ENCODE results near the gene AIP. TPM values are rescaled to one million over a fixed set of nuclear protein-coding genes. Genes with fewer than 3 reads are reported as not detected.

The AIP gene
- total and polyA plus RNA-seq, 2 donors (not counting 3 experiments of a cell fraction or from before 2014, with no cell fraction given), result 46.3 to 114 TPM

DNA sequence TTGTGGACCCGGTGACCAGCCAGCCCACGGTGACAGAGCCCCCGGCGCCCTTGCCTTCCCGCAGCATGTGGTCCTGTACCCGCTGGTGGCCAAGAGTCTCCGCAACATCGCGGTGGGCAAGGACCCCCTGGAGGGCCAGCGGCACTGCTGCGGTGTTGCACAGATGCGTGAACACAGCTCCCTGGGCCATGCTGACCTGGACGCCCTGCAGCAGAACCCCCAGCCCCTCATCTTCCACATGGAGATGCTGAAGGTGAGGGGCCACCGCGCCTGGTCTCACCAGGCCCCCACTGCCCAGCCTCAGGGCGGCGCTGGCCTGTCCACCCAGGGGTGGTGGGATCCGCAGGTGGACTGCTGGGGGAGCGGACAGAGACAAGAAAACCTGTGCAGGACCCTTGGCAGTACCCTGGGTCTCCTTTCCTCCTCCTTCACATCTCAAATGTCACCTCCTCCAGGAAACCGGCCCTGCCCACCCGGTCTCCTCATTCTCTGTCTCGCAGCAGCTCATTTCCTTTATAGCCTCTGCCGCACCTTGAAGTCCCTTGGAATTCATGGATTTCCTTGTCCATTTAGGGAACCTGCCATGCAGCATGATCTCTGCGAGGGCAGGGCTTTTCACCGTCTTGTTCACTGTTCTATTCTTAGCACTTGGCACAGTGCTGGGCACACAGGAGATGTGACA lies 6.5 kb downstream of the AIP start:
- dilution Hi-C loops (cut with MboI; ENCODE audit: extremely low pct_ligation_motif_present, low sequenced_read_pairs), result no loop called here
- intact Hi-C loops (cut with micrococcal nuclease), result no loop called here
- ChIA-PET POLR2A (no interaction called here), CTCF (no interaction called here)
- Histone ChIP-seq H3K27ac (ENCODE audit: insufficient read depth, low read depth, low read length) (no peak overlapping the region), H3K9ac (replicated peaks; ENCODE audit: extremely low read depth, insufficient read depth, low read length) (no peak overlapping the region), H3K9me3 (replicated peaks; ENCODE audit: control insufficient read depth, insufficient read depth, low read length) (no peaks in the 10 kb centered on the region), H2AFZ (ENCODE audit: low read depth, low read length) (no peak overlapping the region), H3K4me2 (ENCODE audit: insufficient read depth, low read length) (no peak overlapping the region), H3K9me1 (replicated peaks; ENCODE audit: control insufficient read depth, extremely low read depth, insufficient read depth, low read length) (no peaks in the 10 kb centered on the region), H3K36me3 (ENCODE audit: control insufficient read depth in 2 of 2, extremely low read depth in 1 of 2, insufficient read depth in 2 of 2, low read length in 2 of 2) (peaks cover 0 to 11% of the 10 kb centered on the region in 2 experiments), H3K4me1 (ENCODE audit: control insufficient read depth, extremely low read depth, insufficient read depth, low read length) (no peaks in the 10 kb centered on the region), H3K79me2 (ENCODE audit: control insufficient read depth, insufficient read depth, low read length) (no peaks in the 10 kb centered on the region), H4K20me1 (replicated peaks; ENCODE audit: control insufficient read depth, extremely low read depth, insufficient read depth, low read length) (no peaks in the 10 kb centered on the region), H3K27me3 (ENCODE audit: control insufficient read depth in 2 of 2, insufficient read depth in 2 of 2, low read length in 2 of 2) (no peaks in the 10 kb centered on the region), H3K4me3 (replicated peaks in 1 of 3; ENCODE audit: insufficient read depth in 1 of 3, low read depth in 1 of 3, low read length in 3 of 3) (no peak overlapping the region)
- TF ChIP-seq MYC (IDR thresholded peaks at IDR 0.05; ENCODE audit: low read depth, low read length) (no peak), POLR2A (IDR thresholded peaks at IDR 0.05; ENCODE audit: low read depth, low read length) (no peak), POLR2AphosphoS5 (IDR thresholded peaks at IDR 0.05; ENCODE audit: insufficient read depth, low read depth, low read length) (no peak), JUN (IDR thresholded peaks at IDR 0.05; ENCODE audit: borderline replicate concordance, insufficient read depth, insufficient read length, low read depth) (no peak), FOS (IDR thresholded peaks at IDR 0.05; ENCODE audit: borderline replicate concordance, insufficient read depth, low read length) (no peak), EZH2 (IDR thresholded peaks at IDR 0.05; ENCODE audit: borderline replicate concordance, low read depth, low read length, severe bottlenecking) (no peak), GATA2 (IDR thresholded peaks at IDR 0.05; ENCODE audit: insufficient read depth, insufficient read length, low read depth, low read length) (no peak)
- TF ChIP-seq, protein P1, sequence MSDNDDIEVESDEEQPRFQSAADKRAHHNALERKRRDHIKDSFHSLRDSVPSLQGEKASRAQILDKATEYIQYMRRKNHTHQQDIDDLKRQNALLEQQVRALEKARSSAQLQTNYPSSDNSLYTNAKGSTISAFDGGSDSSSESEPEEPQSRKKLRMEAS (IDR thresholded peaks at IDR 0.05; ENCODE audit: insufficient read depth, insufficient read length), result no peak
- TF ChIP-seq, protein P2, sequence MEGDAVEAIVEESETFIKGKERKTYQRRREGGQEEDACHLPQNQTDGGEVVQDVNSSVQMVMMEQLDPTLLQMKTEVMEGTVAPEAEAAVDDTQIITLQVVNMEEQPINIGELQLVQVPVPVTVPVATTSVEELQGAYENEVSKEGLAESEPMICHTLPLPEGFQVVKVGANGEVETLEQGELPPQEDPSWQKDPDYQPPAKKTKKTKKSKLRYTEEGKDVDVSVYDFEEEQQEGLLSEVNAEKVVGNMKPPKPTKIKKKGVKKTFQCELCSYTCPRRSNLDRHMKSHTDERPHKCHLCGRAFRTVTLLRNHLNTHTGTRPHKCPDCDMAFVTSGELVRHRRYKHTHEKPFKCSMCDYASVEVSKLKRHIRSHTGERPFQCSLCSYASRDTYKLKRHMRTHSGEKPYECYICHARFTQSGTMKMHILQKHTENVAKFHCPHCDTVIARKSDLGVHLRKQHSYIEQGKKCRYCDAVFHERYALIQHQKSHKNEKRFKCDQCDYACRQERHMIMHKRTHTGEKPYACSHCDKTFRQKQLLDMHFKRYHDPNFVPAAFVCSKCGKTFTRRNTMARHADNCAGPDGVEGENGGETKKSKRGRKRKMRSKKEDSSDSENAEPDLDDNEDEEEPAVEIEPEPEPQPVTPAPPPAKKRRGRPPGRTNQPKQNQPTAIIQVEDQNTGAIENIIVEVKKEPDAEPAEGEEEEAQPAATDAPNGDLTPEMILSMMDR (IDR thresholded peaks at IDR 0.05; ENCODE audit: extremely low read depth in 1 of 2, insufficient read depth in 1 of 2, low read depth in 1 of 2, low read length in 2 of 2), result no peak
- DNase-seq (ENCODE audit: low read depth, low spot score) (no peak), FAIRE-seq (no peak)
- BruUV-seq (replicated peaks), result no TSS peak

All from endothelial cell of umbilical vein (primary cell).